ENCODE results near the gene MXD4.

The MXD4 gene, protein sequence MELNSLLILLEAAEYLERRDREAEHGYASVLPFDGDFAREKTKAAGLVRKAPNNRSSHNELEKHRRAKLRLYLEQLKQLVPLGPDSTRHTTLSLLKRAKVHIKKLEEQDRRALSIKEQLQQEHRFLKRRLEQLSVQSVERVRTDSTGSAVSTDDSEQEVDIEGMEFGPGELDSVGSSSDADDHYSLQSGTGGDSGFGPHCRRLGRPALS

DNA sequence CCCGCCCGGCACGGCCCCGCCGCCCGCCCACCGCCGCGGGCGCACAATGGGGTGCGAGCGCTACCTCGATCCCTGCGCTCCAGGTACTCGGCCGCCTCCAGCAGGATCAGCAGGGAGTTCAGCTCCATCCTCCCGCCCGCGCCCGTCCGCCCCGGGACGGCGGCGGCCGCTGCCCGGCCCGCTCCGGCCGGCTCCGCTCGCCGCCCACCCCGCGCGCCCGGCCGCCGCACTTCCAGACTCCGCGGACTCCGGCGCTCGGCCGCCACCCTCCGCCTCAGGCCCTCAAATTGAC, at the start of gene MXD4:
Gene MXD4, minus strand, starts transcription at position 257 of the 292 bp plus-strand sequence. Its CDS starts 129 bp downstream, at position 128.
- no peak for DNase-seq

DNA sequence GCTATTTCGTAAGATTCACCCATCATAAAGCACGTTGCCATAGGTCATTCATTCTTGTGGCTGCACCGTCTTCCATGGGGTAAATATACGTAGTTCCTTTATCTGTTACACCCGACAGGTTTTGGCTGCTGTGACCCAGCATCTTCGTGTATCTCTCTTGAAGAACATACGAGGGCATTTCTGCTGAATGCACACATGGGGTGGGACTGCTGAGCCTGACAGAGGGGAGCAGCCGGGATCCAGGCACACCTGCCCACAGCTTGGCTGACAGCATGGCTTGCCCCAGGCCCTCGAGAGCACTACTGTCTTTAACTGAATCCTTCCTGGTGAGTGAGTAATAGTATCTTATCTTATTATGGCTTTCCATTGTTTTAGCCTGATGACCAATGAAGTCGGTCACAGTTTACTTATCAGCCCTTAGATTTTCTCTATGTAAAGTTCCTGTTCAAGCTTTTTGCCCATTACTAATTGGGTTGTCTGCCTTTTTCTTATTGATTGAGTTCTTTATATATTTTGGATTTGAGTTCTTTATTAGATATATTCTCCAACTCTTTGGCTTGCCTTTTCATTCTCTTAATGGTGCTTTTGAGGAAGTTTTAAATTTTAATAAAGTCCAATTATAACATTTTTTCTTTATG, 45.0 kb upstream of the MXD4 start:
- DNase-seq: no peak

DNA sequence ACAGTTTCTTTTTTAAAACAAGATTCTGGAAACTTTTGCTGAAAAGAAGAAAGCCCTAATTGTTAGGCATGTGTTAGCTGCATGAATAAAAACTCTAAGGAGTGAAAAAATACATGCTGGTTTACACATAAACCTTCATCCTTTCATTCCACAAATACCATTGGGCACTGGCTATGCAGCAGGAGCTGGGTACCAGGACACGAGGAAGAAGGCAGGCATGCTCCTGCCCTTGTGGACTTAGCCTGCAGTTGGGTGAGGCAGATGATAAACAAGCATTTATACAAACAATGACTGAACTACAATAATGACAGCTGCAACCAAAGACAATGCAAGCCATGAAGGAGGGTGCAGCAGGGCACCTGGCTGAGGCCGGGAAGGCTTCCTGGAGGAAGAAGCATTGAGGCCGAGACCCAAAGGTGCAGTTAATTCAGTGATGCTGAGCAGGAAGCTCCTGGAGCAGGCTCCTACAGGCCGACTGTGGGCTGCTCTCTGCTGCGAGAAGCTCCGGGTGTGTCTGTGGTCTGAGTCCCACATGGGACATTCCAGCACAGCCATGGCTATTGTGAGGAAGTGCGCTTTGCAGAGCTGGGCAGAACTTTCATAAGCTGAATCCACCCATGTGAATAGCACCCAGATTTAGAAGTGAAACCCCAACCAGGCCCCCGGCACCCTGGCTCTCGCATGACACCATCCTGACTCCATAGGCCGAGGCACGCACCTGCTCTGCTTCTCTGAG, 44.0 kb upstream of the MXD4 start:
- no peak for DNase-seq

DNA sequence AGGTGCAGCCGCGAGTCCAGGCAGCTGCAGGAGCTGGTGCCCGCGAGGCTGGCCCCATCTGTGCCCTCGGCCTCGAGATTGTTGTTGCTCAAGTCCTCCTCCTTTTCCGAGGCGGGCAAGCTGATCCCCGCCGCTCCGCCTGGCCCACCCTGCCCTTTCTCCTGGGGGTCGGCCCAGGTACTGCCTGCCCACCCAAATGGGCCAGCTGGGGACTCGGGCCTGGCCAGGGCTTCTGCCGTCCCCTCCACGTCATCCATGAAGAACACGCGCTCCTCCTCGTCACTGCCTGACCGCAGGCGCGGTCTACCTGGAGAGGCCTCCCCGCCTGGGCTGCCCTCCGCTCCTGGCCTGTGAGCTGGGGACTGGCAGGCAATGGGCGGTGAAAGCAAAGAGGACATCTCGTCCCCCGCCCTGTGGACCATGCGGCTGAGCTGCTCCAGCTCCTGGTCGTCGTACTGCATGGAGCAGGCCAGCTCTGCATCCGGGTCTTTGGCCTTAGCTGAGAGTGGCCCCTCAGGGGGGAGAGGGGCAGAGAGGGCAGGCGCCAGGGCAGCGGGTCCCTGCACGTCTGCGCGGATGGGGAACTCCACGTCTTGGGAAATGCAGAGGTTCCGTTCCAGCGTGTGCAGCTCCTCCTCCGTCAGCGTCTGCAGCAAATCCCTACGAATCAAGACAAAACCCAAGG, 43.1 kb upstream of the MXD4 start:
- no peak for DNase-seq

DNA sequence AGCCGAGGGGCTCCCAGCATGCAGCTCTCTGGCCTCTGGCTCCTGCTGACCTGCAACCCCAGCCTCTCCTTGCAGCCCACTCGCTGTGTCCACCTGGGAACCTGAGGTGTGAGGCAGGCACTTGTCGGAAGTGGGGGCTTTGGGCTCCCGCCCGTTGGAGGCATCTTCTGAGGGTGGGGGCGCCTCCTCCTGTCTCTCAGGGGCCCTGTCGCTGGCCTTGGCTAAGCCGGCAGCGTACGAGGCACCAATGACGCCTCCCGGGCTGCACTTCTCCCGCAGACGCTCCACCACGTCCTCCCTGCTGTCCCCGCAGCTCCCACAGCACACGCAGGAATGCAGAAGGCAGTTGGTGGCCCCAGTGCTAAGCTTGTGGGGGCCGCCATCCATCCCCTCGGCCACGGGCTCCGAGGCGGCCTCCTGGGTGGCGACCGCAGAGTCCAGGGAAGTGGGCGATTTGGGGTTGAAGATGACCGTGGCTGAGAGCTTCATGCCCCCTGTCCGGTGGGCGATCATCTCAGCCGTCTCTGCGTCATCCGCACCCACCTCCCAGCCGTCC, 42.5 kb upstream of the MXD4 start:
- DNase-seq: no peak

DNA sequence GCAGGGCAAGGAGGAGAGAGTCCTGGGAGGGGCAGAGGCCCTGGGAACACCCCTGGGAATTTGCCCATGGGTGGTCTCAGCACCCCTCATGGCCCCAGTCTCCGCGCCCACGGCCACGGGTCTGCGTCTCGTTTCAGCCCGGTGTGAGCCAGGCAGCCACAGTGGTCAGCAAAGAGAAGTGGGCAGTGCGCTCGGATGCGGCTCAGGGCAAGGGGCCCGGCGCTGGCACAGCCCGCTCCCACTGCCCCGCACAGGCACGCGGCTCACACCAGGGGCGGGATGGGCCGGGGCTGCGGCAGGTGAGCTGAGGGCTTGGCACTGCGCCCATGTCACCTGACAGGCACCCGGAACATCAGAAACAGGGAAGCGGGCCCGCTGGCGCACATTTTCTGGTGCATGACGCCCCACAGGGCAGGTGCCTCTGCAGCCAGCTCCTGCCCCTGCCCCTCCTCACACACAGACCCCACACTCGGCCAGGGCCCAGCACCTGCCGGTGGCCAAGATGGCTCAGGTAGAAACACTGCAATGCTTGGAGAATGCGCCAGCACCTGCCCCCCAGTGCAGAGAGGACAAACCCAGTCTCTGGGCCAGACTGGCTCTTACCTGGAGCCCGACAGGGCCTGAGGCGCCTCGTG, 41.9 kb upstream of the MXD4 start:
- no peak for DNase-seq

DNA sequence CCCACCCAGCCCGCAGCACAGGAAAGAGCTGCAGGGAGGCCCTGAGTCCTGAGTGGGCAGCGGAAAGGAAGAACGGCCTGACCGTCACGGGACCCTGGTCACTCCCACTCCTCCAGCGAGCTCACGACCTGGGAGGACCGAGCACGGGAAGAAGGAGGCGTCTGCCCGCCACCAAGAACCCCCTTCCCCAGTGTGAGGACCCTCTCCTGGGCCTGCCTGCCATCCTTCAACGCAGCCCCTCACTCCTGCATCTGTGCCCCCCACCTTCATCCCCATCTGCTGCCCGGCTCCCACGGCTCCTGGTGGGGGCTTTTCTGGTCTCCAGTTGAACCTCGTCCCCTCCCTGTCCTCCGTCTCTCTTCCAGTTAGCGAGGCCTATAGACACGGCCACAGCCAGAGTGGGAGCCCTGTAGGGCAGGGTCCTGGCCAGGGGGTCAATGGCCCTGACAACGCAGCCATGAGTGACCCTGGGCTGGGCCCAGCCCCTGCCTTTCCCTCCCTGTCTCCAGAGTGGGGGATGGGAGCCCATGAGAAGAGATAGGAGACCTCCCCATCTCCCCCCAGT, 41.3 kb upstream of the MXD4 start:
- no peak for DNase-seq

DNA sequence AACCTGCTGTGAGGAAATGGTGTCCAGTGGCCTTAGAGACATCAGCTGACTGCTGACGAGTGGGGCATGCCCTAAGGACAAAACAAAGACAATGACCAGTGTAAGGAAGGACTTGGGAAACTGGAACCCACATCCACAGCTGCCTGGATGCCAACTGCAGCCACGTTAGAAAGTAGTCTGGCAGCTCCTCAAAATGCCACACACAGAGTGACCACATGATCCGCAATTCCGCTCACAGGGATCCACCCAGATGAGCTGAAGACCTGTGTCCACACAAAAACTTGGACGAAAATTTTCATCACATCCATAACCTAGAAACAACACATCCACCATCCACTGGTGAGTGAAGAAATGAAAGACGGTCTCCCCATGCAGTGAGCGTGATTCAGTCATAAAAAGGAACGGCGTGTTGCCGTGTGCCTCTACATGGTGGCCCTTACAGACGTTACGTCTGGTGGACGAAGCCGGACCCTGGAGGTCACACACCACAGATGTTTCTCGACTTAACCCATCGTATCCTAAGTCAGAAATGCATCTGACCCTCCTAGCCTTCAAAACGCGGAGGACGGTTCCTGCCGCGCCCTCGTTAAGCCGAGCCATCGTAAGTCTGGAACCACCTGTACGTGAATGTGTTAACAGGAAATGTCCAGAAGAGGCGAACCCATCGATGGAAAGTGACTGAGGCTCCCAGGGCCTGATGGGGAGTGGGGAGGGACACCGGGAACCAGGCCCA, 40.6 kb upstream of the MXD4 start:
- no peak for DNase-seq

DNA sequence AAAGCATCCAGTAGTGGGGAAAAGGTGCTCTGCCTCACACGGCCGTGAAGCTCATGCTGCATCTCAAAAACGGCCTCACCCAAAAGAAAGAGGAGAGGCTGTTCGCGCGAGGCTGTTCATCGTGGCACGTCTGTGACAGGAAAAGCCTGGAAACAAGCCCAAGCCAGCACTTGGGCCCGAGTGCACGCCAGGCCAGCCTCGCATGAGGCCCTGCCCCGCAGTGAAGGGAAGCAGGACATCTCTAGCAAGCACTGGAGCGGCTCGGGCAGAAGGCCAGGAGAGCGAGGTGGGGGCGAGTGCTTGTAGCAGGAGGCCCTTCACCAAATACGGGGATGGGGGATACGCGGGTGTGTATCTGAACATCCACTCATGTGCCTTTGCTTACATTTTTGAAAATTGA, 39.9 kb upstream of the MXD4 start:
- no peak for DNase-seq

DNA sequence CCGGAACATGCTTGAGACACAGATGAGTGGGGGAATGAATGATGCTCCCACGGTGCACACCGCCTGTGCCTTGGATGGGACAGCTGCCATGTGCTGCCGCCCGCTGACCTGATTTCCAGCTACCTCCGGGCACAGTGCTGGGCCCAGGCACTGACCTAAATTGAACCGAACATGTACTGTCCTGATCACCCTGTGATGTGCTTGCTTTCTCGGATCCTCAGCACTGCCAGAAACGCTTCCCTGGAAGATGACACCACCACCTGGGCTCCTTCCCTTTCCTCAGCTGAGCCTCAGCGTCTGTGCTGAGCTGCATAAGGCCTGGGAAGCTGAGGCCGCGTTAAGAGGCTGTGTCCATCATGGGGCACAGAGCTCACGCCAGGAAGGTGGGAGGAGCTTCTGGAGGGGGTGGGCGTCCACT, 39.3 kb upstream of the MXD4 start:
- no peak for DNase-seq

DNA sequence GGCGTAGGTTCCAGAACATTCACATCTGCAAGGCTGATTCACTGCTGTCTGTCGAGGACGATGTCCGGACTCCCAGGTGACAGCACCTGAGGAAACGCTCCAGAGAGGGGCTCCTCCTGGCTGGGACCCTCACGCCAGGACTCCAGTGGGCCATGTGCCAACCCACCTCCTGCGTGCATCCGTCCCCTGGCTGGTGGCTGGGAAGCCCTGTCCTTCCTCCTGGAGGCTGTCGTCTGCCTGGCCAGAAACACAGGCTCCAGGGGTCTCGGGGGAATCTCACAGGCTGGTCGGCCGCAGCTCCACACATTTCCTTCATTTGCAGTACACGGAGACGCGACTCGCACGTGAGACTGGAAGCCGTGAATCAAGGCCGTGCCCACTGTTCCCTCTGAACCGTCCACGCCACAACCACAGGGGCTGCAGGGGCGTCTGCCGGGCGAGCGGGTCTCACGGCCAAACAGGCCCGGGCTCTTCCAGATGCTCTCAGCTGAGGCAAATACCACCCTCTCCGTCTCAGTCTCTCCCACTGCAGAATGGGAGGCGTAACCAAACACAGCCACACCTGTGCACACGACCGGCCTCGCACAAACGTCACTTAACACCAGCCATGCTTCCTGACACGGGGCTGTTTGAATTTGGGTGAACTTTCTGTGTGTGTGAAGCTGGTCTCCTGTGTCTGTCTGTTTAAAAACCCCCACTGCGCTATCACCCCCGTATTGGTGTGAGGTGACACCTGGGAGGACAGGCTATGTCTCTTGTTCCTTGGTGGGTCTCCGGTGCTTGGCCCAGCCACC, 38.7 kb upstream of the MXD4 start:
- no peak for DNase-seq

DNA sequence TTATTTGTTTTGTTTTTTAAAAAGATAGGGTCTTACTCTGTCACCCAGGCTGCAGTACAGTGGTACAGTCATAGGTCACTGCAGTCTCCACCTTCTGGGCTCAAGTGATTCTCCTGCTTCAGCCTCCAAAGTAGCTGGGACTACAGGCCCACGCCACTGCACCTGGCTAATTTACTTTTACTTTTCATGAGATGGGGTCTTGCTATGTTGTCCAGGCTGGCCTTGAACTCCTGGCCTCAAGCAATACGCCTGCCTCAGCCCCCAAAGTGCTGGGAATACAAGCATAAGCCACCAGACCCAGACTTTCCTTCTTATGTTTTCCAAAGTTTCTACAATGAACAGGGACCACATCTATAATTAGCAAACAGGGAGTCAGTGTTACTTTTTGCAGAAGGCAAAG, 37.9 kb upstream of the MXD4 start:
- no peak for DNase-seq

DNA sequence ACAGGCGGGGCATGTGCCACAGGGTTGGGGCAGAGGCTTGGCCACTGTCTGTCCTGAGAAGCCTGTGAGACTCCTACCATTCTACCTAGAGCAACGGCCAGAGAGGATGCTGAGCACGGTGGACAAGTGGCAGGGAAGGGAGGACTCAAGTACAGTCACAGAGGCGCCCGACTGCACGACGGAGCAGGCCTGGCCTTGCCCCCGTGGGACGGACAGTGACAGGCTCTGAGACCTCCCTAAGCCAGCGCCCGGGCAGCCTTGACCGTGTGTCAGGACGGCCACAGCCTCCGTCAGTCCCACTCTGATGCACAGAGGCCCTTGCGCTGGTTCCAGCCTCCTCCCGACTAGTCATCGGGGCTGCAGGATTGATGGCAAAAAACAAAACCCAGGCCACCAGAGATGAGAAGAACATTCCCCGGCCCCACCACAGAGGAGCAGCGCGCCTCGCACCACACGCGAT, 36.7 kb upstream of the MXD4 start:
- DNase-seq: no peak

DNA sequence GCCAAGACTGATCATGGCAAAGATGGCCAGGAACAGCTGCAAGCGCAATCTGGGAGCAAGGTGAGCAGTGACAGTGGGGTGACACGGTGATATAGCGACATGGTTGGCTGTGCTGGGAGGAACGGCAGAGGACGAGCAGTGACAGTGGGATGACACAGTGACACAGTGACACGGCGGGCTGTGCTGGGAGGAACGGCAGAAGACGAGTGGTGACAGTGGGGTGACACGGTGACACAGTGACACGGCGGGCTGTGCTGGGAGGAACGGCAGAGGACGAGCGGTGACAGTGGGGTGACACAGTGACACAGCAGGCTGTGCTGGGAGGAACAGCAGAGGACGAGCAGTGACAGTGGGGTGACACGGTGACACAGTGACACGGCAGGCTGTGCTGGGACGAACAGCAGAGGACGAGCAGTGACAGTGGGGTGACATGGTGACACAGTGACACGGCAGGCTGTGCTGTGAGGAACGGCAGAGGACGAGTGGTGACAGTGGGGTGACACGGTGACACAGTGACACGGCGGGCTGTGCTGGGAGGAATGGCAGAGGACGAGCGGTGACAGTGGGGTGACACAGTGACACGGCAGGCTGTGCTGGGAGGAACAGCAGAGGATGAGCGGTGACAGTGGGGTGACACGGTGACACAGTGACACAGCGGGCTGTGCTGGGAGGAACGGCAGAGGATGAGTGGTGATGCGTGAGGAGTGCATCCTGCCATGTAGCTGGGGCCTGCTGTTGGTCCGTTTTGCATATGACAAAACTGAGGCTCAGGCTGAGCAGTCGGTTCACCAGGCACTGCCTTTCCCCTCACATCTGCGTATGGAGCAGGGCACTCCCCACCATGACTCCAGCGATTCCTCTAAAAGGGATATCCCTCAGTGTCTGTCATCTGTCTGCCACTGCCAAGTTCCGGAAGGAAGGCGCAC, 36.0 kb upstream of the MXD4 start:
- no peak for DNase-seq

DNA sequence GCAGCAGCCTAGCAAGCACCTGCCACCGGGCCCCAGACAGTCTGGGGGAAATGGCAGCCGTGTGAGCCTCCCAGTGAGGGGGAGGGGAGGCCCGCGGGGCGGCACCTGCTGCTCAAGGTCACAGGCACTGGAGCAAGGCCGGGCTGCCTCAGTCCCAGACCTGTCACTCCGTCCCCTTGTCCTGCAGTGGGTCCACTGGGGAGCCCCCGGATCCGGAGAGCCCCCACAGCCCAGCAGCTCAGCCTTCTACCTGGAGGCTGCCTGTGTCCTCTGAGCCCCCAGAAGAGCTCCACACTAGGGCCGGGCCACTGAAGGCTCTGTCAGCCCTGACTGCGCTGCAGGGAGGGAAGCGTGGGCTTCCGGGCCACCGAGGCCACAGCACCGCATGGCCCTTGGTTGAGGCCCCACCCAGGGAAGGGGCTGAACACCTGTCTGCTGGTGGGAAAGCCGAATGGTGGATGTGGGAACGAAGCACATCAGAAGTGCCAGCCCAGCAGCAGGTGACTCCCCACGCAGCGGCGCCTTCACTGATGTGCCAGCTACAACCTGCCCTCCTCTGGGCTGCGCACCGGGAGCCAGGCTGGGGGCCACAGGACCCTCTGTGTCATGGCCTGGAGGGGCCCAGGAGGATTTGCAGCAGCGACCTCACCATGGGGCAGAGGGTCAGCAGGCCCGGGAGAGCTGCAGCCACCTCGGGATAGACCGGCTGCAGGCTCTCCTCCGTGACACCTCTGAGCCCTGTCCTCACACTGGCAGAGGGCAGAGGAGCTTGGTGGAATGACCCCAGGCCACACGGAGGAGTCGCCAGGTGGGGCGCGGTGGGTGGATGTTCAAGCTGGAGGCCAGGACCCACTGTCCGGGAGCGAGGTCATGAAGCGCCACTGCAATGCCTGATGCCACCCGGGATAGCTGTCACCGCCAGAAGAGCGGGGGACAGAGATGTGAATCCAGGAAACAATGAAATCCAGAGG, 35.0 kb upstream of the MXD4 start:
- no peak for DNase-seq

DNA sequence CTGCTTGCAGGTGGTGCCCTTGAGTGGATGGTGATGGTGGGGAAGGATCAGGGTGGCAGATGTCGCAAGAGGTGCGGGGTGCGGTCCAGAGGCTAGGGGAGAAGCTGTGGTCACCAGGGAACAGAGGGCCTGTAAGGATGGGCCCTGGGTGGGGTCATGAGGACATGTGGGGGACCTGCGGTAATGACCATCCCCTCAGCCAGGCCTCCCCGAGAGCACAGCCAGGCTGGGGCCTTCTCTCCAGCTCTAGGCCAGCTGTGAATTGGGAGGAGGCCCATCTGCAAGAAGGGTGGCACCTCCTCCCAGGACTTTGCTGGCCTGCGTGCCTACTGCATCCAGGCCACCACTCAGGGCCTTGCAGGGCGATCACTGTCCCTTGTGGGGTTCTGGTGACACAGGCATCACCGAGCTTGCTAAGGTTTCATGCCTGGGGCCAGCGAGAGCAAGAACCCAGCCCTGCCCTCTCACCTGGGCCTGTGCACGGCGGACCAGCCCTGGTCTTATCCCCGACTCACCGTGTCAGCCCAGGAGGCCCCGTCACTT, 34.1 kb upstream of the MXD4 start:
- DNase-seq: no peak

DNA sequence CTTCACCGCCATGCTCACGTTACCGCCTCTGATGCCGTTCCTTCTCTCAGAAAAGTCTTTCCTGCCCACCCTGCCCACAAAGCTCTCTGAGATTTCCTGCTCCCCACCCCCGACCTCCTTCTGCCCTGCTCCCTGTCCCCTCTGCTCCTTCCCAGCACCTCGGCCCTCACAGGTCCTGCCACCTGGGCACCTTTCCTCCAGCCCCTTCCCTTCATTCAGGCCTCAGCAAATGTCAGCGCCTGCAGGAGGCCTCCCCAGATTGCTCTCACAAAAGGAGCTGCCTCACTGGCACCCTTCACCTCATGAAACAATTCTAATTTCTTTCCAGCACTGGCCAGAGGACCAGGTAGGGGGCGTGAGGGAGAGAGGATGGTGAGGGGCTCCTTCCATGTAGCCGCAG, 33.6 kb upstream of the MXD4 start:
- DNase-seq: no peak

DNA sequence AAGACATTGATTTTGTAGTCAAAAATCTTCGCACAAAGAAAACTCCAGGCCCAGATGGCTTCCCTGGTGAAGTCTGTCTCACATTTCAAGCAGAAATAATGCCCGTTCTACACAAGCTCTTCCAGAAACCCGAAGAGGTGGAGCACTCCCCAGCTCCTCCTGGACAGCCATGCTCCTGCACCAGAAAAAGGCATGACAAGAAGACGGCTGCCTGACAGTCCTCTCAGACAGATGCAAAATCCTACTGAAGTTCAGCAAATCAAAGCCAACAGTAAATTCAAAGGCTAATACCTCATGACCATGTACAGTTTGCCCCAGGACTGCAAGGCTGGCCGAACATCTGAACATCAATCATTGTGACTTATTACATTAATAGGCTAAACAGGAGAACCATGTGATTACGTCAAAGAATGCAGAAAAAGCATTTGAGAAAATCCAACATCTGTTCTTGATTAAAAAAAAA, 30.8 kb upstream of the MXD4 start:
- no peak for DNase-seq

Measured in islet precursor cell (in vitro differentiated cells).